DND-41 (cell line): Measurements from ENCODE around the gene CTDP1.

ENCODE experiments used
- CTCF ChIP-seq: IDR thresholded peaks from 2 replicates; pipeline ENCODE4 v1.5.1; 2012; ENCODE audit warnings: borderline replicate concordance, low read length, moderate library complexity, mild to moderate bottlenecking; ENCODE audit not compliant: poor library complexity, severe bottlenecking; ENCODE audit errors: extremely low read depth
- EZH2 ChIP-seq: IDR thresholded peaks from 3 replicates; pipeline ENCODE4 v1.6.1; 2012; ENCODE audit warnings: borderline replicate concordance, low read depth, mild to moderate bottlenecking, moderate library complexity, low read length, inconsistent platforms; ENCODE audit not compliant: severe bottlenecking

DNA sequence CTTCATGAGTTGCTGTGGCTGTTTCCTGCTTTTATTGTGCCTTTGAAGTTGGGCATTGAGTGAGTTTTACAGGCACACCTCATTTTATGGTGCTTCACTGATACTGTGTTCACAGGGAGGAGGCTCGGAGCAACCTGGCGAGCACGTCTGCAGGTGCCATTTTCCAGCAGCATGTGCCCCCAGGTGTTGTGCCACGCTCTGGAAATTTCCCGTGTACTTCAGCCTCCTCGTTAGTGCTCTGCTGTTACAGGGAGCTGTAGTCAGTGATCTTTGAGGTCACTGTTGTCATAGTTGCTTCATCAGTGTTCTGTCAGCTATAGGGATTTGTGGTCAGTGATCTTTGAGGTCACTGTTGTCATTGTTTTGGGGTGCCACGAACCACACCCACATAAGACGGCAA is 20.1 kb downstream of the CTDP1 start:
- TF ChIP-seq CTCF (no peak), EZH2 (no peak)
